Omental fat pad (tissue), 4 donors: ENCODE data around the gene PLCB1. TPM values are rescaled to one million over a fixed set of nuclear protein-coding genes. Genes with fewer than 3 reads are reported as not detected.

ENCODE experiments used
- ATAC-seq: fragments of 150-250 bp; one replicate; pipeline ENCODE4 v1.9.1; 2016; ENCODE audit warnings: mild to moderate bottlenecking, moderate library complexity; ENCODE audit not compliant: low FRiP score
- DNase-seq: peaks from one replicate; pipeline ENCODE4 v3.0.0-alpha.2; 2019; ENCODE audit warnings: low spot score
- total RNA-seq, 4 donors: library from RNA; depleted of rRNA; stranded (reverse); fragments of >200 nt; gene quantifications; one replicate each; pipeline ENCODE4 v1.1.0, GENCODE V29; 2016
- TF ChIP-seq, protein P1 (sequence below), 3 donors: fragments of 450-650 bp; IDR thresholded peaks; one replicate each; pipeline ENCODE4 v1.5.1; 2016 to 2017; ENCODE audit warnings: antibody characterized with exemption in 3 of 3, mild to moderate bottlenecking in 3 of 3, moderate library complexity in 2 of 3

PLCB1 gene
- total RNA-seq, 4 donors from 2014 or later = 22.4 to 60.5 (median 36.4) TPM

DNA sequence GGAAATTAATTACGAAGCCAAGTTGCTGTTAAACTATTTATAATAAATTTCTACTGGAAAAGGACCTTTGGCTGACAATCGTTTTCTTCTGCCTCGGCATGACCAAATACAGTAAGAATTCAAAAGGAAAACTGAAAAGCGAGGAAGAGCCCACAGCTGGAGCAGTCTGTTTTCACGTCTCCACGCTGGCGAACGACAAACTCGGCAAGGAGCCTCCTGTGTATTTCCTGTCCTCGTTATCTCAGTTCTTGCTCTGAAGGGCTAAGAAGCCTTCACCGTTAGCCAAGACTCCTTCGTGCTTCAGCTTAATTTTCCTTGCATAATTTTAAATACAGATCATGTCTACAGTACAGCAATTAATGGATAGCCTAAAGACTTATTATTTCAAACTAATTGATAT lies 722.5 kb downstream of the PLCB1 start:
- TF ChIP-seq, protein P1, sequence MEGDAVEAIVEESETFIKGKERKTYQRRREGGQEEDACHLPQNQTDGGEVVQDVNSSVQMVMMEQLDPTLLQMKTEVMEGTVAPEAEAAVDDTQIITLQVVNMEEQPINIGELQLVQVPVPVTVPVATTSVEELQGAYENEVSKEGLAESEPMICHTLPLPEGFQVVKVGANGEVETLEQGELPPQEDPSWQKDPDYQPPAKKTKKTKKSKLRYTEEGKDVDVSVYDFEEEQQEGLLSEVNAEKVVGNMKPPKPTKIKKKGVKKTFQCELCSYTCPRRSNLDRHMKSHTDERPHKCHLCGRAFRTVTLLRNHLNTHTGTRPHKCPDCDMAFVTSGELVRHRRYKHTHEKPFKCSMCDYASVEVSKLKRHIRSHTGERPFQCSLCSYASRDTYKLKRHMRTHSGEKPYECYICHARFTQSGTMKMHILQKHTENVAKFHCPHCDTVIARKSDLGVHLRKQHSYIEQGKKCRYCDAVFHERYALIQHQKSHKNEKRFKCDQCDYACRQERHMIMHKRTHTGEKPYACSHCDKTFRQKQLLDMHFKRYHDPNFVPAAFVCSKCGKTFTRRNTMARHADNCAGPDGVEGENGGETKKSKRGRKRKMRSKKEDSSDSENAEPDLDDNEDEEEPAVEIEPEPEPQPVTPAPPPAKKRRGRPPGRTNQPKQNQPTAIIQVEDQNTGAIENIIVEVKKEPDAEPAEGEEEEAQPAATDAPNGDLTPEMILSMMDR (IDR thresholded peaks at IDR 0.05) = no peak
- peak; percentile 25 for ATAC-seq
- no peak for DNase-seq

DNA sequence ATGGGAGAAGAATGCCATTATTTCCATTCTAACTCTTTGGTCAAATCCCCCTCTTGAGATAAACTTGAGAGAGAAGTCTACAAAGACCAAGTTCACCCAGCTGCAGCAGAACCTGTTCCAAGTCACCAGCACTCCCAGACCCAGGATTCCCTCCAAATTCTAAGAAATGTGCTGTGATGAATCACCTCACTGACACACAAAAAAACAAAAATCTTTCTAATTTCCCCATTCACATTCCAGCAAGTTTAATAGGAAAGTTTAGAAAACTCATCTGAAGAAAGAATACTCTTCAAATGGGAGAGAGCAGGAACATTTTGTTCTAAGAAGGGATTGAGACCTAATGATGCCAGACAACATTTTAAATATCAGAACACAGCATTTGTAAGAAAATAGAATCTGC lies 723.2 kb downstream of the PLCB1 start:
- TF ChIP-seq, protein P1 (IDR thresholded peaks at IDR 0.05) = no peak
- no peak for DNase-seq
- ATAC-seq = peak; percentile 65

DNA sequence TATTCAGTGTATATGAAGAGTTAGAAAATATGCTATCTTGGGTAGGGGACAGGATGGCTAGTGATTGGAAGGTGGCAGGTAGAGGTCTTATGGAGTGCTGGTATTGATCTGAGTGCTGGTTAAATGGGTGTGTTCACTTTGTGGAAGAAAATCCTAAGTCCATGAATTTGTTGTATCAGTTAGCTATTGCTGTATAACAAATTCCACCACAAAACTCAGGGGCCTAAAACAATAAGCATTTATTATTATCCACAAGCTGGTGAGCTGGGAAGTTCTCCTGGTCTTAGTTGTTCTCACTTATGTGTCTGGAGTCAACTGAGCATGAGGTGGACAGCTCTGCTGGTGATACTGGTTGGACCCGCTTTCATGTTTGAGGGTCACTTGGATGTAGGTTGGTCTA lies 724.6 kb downstream of the PLCB1 start:
- no peak for DNase-seq
- ATAC-seq = no peak
- TF ChIP-seq, protein P1 (IDR thresholded peaks at IDR 0.05) = no peak

DNA sequence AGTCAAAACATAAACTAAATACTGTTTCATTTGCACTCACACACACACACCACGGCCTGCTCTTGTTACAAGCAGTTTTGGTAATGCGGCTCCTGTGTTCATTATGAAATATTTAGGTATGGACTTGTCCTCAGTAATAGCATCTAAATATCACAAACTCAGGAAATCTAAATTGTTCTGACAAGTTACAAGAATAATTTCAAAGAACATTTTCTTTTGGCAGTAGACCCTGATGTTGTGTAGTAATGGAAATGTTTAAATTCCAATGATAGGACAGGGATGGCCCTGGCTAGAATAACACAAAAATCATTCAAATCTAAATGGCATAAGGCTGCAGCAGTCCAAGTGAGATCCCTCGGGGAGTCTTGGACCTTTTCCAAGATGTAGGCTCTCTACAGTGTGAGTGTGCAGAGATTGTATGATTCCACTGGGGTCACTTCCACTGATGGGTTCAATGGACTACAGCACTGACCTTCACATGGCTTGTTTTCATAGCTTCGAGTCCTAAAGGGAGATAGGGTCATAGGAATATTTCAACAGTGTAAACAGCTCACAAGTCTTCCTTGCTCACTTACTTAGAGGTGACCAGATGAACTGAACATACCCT lies 726.2 kb downstream of the PLCB1 start:
- no peak for DNase-seq
- TF ChIP-seq, protein P1 (IDR thresholded peaks at IDR 0.05) = no peak
- no peak for ATAC-seq

DNA sequence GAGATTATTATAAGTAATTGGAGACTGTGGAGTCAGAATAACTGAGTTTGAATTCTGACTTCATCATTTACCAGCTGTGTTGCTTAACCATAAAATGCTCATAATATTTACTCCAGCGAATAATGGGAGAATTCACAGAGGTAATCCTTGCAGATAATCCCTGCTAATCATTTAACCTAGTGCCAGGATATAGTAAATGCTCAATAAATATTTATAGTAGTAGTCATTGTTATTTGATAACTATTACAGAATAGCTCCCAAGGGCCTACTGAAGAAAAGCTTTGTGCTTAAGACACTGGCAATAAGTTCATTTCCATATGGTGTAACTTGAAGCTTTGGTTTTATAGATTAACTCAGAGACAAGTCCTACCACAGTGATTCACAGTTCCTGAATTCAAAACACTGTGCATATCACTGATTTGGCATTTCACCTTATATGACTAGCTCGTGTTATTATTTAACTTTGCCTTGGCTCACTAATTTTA lies 728.0 kb downstream of the PLCB1 start:
- no peak for ATAC-seq
- no peak for DNase-seq
- TF ChIP-seq, protein P1 (IDR thresholded peaks at IDR 0.05) = no peak

DNA sequence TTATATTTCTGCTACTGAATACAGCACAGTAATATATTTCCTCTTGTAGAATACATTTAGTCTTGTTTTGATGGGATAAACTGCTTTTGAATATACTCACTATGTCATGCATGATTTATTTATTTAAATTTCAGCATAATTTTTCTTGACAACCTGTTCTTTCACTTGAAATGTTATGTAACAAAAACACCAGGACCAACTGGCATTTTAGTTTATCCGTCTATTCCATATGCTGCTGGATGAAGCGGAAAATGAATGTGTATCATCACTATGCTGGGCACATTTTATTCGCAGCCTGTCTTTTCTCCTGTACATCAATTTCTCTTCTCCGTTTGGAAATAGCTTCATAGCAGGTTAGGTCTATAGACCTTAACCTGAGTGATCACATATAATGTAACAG lies 730.0 kb downstream of the PLCB1 start:
- TF ChIP-seq, protein P1 (IDR thresholded peaks at IDR 0.05) = no peak
- DNase-seq (no peak), ATAC-seq (no peak)

DNA sequence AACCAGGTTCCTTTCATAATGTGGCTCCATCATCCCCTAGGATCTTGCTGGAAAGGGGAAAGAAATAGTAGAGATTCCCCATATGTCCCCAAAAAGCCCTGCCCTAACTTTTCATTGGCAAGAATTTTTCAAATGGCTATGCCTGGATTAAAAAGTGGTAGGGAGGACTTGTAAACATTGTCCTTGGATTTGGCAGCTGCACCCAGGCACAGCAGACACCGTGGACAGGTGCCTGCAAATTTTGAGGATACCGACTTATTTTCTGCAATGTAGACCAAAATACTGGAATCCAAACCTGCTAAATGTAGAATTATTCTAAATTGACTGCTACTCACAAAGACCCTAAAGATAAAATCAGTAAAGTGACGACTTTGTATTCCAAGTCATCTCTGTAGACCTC lies 733.6 kb downstream of the PLCB1 start:
- TF ChIP-seq, protein P1 (IDR thresholded peaks at IDR 0.05) = no peak
- ATAC-seq (no peak), DNase-seq (no peak)
